GM18519 (cell line): ENCODE data around the gene SMC6.
A peak's percentile ranks its signal among the peaks of the same experiment; 100 is the strongest.

Experiments
- ATAC-seq: cut with Tn5 transposase; IDR thresholded peaks from one replicate; pipeline ENCODE4 v1.9.1; 2021; ENCODE audit warnings: mild to moderate bottlenecking, moderate library complexity; ENCODE audit not compliant: unreplicated experiment, low FRiP score

SMC6 gene

GRCh38 chr2:17719562-17720371 lies 33.8 kb downstream of the SMC6 start:
- ATAC-seq = peak; percentile 53

GRCh38 chr2:17718689-17719088 lies 34.9 kb downstream of the SMC6 start:
- ATAC-seq = no peak

- ATAC-seq = no peak
Measured at GRCh38 chr2:17717666-17718065, 35.9 kb downstream of the SMC6 start.

- no peak for ATAC-seq
Measured at GRCh38 chr2:17713291-17713690, 40.3 kb downstream of the SMC6 start.

- no peak for ATAC-seq
Measured at GRCh38 chr2:17710547-17711248, 42.9 kb downstream of the SMC6 start.

- ATAC-seq = no peak
Measured at GRCh38 chr2:17709897-17710296, 43.7 kb downstream of the SMC6 start.

GRCh38 chr2:17708501-17708900 lies 45.1 kb downstream of the SMC6 start:
- ATAC-seq = no peak

GRCh38 chr2:17706845-17707244 lies 46.8 kb downstream of the SMC6 start:
- no peak for ATAC-seq

GRCh38 chr2:17690776-17691175 lies 62.8 kb downstream of the SMC6 start:
- ATAC-seq = no peak

GRCh38 chr2:17689010-17689409 lies 64.6 kb downstream of the SMC6 start:
- ATAC-seq = no peak

GRCh38 chr2:17688600-17688999 lies 65.0 kb downstream of the SMC6 start:
- no peak for ATAC-seq

GRCh38 chr2:17683981-17684380 lies 69.6 kb downstream of the SMC6 start:
- no peak for ATAC-seq

GRCh38 chr2:17682098-17682857 lies 71.3 kb downstream of the SMC6 start:
- no peak for ATAC-seq

GRCh38 chr2:17680119-17680518 lies 73.5 kb downstream of the SMC6 start:
- ATAC-seq = no peak

GRCh38 chr2:17674817-17675216 lies 78.8 kb downstream of the SMC6 start:
- no peak for ATAC-seq

GRCh38 chr2:17672583-17673317 lies 80.9 kb downstream of the SMC6 start:
- no peak for ATAC-seq

GRCh38 chr2:17667898-17668297 lies 85.7 kb downstream of the SMC6 start:
- ATAC-seq = no peak

GRCh38 chr2:17664534-17664933 lies 89.1 kb downstream of the SMC6 start:
- no peak for ATAC-seq

- no peak for ATAC-seq
Measured at GRCh38 chr2:17662723-17663122, 90.9 kb downstream of the SMC6 start.

GRCh38 chr2:17661460-17661859 lies 92.2 kb downstream of the SMC6 start:
- no peak for ATAC-seq

GRCh38 chr2:17660219-17660618 lies 93.4 kb downstream of the SMC6 start:
- no peak for ATAC-seq
